NCI-H510A (cell line): Measurements from ENCODE around the gene ABCD3.
"Not testable (repeated sequence)": the region's sequence is repeated elsewhere in the genome, so short reads cannot be mapped to it uniquely, and the experiment has no call there.

Source experiments
- DNase-seq: peaks from one replicate; lab custom pipeline; 2025; lab: John Stamatoyannopoulos, UW

The ABCD3 gene

GRCh38 chr1:94416901-94417727 lies 1.1 kb upstream of the ABCD3 start:
- no peak for DNase-seq

GRCh38 chr1:94417728-94417977 lies 536 bp upstream of the ABCD3 start:
- no peak for DNase-seq

- no peak for DNase-seq
These were observed 771 bp downstream of the ABCD3 start for GRCh38 chr1:94418664-94419655.

GRCh38 chr1:94422115-94422820 lies 4.1 kb downstream of the ABCD3 start:
- no peak for DNase-seq

GRCh38 chr1:94425821-94426484 lies 7.8 kb downstream of the ABCD3 start:
- DNase-seq: no peak

GRCh38 chr1:94426485-94426870 lies 8.3 kb downstream of the ABCD3 start:
- not testable (repeated sequence) for DNase-seq

GRCh38 chr1:94428441-94428840 lies 10.3 kb downstream of the ABCD3 start:
- DNase-seq: no peak

- not testable (repeated sequence) for DNase-seq
These were observed 10.8 kb downstream of the ABCD3 start for GRCh38 chr1:94428927-94429528.

GRCh38 chr1:94430066-94430465 lies 11.9 kb downstream of the ABCD3 start:
- not testable (repeated sequence) for DNase-seq

- DNase-seq: no peak
These were observed 15.7 kb downstream of the ABCD3 start for GRCh38 chr1:94433866-94434265.

- DNase-seq: no peak
These were observed 16.3 kb downstream of the ABCD3 start for GRCh38 chr1:94434365-94435045.

- peak; percentile 17 for DNase-seq
These were observed 20.6 kb downstream of the ABCD3 start for GRCh38 chr1:94438692-94439276.

- no peak for DNase-seq
These were observed 21.9 kb downstream of the ABCD3 start for GRCh38 chr1:94440088-94440487.

GRCh38 chr1:94443067-94443466 lies 24.9 kb downstream of the ABCD3 start:
- not testable (repeated sequence) for DNase-seq

GRCh38 chr1:94444819-94445218 lies 26.6 kb downstream of the ABCD3 start:
- not testable (repeated sequence) for DNase-seq

- DNase-seq: not testable (repeated sequence)
These were observed 27.5 kb downstream of the ABCD3 start for GRCh38 chr1:94445733-94446132.

GRCh38 chr1:94446177-94446576 lies 28.0 kb downstream of the ABCD3 start:
- not testable (repeated sequence) for DNase-seq

GRCh38 chr1:94448741-94449140 lies 30.6 kb downstream of the ABCD3 start:
- DNase-seq: not testable (repeated sequence)

GRCh38 chr1:94456736-94457135 lies 38.5 kb downstream of the ABCD3 start:
- DNase-seq: no peak

GRCh38 chr1:94462606-94463005 lies 44.4 kb downstream of the ABCD3 start:
- no peak for DNase-seq
